GM21381 (cell line): ENCODE data around the gene FAM181B.
A peak's percentile ranks its signal among the peaks of the same experiment; 100 is the strongest.

Source experiments
- ATAC-seq: cut with Tn5 transposase; IDR thresholded peaks from one replicate; pipeline ENCODE4 v1.9.1; 2021; ENCODE audit warnings: mild to moderate bottlenecking, moderate library complexity; ENCODE audit not compliant: unreplicated experiment

The FAM181B gene, protein sequence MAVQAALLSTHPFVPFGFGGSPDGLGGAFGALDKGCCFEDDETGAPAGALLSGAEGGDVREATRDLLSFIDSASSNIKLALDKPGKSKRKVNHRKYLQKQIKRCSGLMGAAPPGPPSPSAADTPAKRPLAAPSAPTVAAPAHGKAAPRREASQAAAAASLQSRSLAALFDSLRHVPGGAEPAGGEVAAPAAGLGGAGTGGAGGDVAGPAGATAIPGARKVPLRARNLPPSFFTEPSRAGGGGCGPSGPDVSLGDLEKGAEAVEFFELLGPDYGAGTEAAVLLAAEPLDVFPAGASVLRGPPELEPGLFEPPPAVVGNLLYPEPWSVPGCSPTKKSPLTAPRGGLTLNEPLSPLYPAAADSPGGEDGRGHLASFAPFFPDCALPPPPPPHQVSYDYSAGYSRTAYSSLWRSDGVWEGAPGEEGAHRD

DNA sequence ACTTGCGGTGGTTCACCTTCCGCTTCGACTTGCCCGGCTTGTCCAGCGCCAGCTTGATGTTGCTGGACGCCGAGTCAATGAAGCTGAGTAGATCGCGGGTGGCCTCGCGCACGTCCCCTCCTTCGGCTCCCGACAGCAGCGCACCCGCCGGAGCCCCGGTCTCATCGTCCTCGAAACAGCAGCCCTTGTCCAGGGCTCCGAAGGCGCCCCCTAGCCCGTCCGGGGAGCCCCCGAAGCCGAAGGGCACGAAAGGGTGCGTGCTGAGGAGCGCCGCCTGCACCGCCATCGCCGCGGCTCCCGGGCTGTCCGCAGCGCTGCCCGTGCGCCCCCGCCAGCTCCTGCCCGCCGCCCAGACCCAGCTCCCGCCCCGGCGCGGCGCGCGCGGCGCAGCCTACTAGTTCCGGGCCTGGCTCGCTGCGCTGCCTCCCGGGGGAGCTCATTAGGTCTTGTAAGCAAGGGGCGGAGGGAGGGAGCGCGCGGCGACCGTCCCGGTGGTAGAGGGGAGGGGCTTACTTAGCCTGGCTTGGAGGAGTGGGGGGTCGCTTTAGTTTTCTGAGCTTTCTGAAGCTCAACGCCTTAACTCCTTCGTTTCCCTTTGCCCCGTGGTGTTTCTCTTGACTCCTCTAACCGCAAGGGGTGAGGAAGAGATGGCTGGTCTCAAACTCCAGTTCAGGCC is at the start of gene FAM181B:
FAM181B (minus strand) TSS at position 421 of the 676 bp plus-strand sequence; CDS start at position 286, 135 bp downstream.
- no peak for ATAC-seq

DNA sequence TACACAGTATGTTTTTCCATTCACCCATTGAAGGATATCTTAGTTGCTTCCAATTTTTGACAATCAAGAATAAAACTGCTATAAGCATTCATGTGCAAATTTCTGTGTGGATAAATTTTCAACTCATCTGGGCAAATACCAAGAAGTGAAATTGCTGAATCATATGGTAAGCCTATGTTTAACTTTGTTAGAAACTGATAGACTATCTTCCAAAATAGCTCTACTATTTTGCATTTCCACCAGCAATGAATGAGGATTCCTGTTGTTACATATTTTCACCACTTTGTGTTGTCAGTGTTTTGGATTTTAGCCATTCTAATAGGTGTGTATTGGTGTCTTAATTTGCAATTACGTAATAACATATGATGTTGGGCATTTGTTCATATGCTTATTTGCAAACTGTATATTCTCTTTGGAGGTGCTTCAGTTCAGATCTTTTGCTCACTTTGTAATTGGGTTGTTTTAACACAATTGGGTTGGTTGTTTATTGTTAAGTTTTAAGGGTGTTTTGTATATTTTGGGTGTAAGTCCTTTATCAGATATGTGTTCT is 49.2 kb upstream of the FAM181B start:
- ATAC-seq, result no peak

DNA sequence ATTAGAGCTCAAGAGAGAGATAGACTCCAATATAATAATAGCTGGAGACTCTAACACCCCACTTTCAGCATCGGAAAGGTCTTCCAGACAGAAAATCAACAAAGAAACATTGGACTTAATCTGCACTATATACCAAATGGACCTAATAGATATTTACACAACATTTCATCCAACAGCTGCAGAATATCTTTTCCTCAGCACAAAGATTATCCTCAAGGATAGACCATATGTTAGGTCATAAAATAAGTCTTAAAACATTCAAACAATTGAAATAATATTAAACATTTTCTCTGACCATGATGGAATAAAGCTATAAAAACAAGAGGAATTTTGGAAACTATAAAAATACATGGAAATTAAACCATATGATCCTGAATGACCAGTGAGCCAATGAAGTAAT is 45.1 kb upstream of the FAM181B start:
- ATAC-seq, result no peak

DNA sequence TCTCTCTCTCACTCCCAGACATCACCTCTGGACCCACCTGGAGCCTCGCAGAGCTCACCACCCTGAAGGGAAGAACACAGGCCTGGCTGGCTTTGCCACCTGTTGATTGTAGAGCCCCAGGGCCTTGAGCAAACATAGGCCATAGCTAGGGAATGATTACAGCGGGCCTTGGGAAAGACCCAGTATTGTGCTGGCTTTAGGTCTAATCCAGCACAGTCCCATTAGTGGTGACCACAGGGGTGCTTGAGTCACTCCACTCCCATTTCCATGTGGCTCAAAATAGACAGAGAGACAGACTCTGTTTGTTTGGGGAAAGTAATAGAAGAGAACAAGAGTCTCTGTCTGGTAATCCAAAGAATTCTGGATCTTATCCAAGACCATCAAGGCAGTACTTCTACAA is 42.7 kb upstream of the FAM181B start:
- ATAC-seq, result no peak

DNA sequence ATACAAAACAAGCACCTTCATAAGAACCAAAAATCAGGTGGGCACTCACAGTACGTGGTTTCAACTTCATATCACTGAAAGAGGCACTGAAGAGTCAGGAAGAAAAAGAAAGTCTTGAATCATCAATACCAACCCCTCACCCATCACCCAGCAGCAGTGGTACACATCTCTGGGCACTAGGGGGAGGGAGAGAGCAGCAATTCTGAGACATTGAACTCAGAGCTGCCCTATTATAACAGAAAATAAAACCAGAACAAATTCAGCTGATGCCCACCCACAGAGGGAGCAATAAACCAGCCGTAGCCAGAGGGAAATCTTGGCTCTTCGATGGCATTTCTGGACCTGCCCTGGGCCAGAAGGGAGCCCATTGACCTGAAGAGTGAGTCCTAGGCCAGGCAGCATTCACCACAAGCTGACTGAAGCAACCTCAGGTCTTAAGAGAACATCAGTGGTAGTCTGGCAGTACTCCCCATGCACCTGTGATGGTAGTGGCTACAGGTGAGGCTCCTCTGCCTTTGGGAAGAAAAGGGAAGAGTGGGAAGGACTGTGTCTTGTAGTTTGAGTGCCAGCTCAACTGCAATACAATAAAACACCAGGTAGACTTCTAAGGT is 42.2 kb upstream of the FAM181B start:
- peak; percentile 98 for ATAC-seq

DNA sequence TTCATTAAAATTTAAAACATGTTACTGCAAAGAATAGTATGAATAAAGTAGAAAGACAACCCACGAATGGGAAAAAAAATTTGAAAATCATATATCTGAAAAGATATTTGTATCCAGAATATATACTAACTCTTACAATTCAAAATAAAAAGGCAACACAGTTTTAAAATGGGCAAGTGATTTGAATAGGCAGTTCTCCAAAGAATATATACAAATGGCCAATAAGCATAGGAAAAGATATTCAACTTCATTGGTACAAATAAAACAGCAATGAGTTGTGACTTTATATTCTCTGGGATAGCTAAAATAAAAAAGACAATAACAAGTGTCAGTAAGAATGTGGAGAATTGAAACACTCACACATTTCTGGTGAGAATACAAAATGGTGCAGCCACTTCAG is 41.6 kb upstream of the FAM181B start:
- no peak for ATAC-seq

DNA sequence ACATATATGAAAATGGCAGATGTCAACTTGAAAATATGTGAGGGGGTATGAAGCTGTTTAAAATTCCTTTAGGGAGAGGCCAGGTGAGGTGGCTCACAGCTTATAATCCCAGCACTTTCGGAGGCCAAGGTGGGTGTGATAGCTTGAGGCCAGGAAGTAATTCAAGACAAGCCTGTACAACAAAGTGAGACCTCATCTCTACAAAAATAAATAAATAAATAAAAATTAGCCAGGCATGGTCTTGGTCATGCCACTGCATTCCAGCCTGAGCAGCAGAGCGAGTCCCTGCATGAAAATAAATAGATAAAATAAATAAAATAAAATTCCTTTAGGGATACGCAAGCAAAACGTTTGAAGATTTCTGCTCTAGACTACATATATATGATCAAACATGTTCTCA is 38.1 kb upstream of the FAM181B start:
- ATAC-seq, result no peak

DNA sequence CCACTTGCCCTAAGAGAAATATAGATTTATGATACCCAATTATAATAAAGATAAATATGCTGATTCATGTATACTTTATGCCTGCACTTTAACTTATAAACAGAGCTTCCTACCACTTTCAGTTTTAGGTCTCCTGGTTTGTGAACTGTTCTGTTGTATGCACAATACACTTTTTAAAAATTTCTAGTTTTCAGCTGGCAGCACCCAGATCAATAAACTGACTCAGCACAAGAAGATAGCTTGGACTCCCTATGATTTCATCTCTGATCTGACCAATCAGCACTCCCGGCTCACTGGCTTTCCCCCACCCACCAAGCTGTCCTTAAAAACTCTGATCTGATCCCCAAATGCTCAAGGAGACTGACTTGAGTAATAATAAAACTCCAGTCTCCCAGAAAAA is 33.5 kb upstream of the FAM181B start:
- no peak for ATAC-seq

DNA sequence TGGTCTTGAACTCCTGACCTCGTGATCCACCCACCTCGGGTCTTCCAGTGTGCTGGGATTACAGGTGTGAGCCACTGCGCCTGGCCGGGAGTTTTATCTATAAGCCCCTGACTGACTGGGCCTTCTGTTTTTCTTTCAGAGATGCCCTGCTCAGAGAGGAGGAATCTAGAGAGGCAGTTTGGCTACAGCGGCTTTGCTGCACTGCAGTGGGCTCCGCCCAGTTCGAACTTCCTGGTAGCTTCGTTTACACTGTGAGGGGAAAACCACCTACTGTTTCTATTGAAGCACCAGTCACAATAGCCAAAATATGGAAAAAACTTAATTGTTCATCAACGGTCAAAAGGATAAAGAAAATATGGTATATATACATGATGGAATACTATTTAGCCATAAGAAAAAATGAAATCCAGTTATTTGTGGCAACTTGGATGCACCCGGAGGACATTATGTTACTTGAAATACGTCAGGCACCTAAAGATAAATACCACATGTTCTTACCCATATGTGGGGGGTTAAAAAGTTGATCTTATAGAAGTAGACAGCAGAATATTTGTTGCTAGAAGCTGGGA is 31.9 kb upstream of the FAM181B start:
- ATAC-seq, result no peak

DNA sequence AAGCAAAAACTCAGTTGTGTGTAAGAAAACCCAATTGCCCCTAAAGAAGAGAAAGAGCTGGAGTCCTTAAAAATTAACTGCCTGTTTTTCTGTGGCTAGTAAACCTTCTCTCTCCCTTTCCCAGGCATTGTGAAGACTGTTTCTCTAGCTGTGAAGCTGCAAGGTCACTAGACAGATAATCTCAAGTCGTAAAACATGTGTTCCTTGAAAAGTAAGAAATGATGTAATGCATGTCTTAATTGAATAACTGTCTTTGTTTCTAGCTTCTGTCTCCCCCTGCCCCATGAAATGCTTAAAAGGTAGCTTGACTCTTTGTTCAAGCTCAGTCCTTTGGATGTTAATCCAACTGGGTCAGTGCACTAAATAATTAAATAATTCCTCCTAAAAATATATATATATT is 29.5 kb upstream of the FAM181B start:
- ATAC-seq, result no peak

DNA sequence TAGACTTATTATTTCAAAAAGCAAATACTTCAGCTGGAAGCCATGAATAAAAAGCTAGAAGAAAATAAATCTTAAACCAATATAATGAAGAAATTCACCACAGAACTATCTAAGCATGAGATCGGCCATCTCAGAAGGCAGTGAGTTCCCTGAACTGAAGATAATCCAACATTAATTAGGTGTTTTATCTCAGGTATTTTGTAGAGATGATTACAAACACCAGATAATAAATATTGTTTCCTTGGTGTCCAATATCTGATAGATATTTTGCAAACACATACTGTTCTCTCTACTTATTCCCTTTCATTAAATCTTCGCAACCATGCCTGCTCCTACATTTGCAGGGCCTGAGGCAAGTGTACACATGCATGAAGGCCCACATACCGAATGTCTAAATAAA is 26.0 kb upstream of the FAM181B start:
- no peak for ATAC-seq

DNA sequence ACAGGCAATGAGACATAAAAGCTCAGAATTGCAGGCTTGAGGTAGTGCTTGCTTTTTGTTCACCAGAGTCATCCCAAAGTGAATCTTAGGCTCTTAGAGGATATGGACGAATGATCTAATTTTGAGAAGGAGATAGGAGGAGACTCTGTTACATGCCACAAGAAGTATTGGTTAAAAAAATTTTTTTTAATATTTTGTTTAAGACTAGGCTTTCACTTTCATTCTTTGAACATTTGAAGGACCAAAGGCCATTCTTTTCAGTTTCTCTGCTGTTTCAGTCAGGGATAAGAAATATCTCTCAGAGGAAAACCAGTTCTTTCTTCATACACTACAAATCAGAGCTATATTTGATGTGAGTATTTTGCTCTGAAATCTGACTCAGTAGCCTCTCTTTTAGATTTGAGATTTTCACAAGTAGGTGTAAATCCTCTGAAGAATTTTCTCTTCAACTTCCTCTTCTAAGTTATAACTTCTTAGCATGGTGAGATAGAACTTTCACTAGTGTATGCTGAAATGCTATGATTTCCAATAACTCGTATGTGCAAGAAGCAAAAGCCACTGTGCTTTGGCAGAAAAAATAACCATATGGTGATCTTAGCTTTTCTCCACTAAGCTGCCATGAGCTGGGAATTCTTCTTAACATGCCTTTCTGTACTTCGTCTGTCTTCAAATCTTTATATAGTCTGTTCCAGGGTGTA is 24.1 kb upstream of the FAM181B start:
- no peak for ATAC-seq

DNA sequence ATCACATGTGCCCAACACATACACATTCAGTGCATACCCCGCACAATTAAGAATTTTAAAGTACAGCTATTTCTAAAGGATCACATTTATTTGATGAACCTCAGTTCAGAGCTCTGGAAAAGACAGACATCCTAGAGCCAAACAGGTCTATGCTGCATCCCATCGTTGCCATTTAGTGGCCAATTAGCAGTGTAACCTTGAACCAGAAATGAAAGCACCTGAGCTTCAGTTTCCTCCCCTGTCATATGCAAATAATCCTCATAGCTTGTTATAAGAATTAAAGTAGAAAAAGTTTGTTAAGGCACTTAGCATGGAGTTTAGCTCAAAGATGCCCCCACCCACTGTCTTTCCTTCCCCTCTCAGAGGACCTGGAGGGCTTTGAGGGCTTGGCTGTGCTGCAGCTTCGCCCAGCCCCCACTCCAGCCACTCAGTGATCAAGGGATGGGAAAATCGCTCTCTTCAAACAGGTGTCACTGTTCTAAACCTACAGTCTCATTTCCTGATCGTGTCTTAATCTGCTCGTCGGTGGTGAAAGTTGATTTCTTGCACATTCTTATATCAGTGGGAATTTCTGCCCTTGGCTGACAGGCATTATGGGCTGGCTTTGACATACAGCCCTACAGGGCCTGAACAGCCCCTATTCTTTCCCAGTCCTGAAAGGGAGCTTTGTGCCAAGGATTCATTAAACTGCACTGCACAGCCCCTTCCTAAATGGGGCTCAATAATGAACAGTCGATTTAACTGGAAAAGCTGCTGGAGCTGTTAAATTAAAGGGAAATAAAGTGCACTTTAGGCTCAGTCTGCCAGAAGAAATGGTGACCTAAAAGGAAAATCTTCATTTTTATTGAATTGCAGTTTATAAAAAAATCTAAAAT is 23.3 kb upstream of the FAM181B start:
- no peak for ATAC-seq

DNA sequence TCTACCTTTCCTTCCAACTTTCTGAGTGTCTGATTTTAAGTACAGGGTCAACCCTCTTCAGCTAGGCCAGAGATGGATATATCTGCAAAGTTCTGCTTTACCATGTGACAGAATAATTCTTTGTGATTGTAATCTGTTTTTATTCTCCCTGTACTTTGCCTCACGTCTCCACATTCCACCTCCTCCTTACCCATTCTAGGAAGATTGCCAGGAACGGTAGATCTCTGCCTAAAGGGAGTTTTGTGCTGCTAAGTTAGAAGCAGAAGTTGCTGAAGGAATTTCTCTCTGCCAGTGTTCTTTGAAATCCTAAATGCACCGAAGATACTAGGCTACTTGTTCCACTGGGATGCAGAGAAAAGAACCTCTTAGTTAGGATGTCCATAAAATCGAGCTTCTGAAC is 20.7 kb upstream of the FAM181B start:
- no peak for ATAC-seq

DNA sequence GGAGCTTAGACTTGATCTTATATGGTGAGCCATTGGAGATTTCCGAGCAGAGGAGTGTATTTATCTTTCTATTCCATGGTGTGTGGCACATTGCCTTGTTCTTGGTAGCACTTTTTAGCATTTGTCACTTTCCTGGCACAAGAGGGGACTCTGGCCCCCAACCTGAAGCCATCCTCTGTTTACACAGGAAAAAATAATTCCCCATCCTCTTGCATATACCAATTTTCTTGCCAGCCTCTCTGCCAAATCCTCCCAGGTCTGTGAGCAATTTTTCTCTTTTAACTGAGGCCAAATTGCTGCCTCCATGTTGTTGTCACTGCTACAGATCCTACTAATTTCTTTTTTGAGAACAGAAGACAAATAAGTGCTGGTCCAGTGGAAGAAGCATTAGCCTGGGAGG is 20.3 kb upstream of the FAM181B start:
- no peak for ATAC-seq

DNA sequence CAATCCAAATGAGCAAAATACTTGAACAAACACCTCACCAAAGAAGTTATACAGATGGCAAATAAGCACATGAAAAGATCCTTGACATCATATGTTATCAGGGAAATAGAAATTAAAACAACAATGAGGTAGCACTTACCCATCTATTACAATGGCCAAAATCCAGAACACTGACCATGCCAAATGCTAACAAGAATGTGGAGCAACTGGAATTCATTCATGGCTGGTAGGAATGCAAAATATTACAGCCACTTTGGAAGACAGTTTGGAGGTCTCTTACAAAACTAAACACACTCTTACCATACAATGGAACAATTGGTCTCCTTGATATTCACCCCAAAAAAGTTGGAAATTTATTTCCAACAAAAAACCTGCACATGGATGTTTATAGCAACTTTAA is 19.1 kb upstream of the FAM181B start:
- no peak for ATAC-seq

DNA sequence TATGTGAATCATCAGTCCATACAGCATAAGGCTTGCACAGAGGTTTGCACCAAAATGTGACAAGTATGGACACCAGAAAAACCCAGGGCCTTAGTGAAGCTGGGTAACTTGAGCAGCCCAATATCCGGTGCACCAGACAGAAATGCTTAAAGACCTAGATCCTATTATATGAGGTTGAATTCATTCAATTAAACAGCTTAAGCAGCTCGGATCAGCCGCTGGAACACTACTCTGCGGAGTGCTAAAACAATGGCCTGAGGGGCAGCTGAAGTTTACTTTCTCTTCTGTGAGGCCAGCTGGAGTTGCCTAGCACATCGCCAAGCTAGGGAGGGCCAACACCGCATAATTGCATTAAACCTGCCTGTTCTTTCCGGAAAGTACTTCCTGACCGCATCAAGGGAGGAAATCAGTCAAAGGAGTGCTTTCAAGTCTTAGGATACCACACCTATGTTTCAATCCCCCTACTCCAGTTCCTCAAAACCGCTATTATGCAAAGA is 17.0 kb upstream of the FAM181B start:
- ATAC-seq, result no peak

DNA sequence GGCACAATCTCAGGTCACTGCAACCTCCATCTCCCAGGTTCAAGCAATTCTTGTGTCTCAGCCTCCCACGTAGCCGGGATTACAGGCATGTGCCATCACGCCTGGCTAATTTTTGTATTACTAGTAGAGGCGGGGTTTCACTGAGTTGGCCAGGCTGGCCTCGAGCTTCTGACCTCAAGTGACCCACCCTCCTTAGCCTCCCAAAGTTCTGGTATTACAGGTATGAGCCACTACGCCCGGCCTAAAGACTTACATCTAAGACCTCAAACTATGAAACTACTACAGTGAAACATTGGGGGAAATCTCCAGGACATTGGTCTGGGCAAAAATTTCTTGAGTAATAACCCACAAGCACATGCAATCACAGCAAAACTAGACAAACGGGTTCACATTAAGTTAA is 13.8 kb upstream of the FAM181B start:
- no peak for ATAC-seq

DNA sequence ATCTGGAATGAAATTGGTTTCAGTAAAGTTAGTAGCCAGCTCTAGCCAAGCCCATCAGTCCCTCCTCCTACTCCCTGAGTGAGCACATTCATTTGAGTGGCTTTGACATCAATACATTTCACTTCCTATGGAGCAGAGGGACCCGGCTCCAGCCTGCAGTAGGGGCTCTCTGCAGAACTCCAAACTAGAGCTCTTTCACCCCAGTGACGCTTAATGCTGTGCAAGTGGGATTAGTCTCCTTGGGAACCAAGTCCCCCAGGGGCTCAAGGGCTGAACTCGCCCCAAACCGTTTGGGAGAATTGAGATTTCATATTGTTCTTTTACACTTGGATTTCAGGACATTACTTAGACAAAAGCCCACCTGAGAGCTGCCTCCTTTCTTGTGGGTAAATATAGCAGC is 4.4 kb upstream of the FAM181B start:
- no peak for ATAC-seq

DNA sequence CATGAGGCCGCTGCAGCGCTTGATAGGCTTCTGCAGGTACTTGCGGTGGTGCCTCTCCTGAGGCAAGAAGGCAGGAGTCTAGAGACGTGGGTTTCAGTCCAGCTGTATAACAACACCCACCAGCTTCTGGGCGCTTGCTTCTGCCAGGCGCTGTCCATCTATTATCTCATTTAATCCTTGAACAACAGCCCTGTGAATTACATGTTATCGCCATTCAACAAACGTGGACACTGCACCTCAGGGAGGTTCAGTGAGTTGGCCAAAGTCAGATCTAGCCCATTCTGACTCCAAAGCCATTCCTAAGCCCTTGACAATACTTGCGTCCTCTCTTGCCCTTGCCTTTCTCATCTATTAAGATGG is 436 bp upstream of the FAM181B start:
- ATAC-seq, result no peak
